NCI-H1417 treated with DMSO at 0.1 percent for 48 hours (cell line): ENCODE measurements around the gene SH3BP2.
"Not testable (repeated sequence)": the region's sequence is repeated elsewhere in the genome, so short reads cannot be mapped to it uniquely, and the experiment has no call there.

Source experiments
- DNase-seq: peaks from one replicate; lab custom pipeline; 2025; lab: John Stamatoyannopoulos, UW

Gene SH3BP2

GRCh38 chr4:2762486-2763370 lies 30.2 kb upstream of the SH3BP2 start:
- not testable (repeated sequence) for DNase-seq

DNA sequence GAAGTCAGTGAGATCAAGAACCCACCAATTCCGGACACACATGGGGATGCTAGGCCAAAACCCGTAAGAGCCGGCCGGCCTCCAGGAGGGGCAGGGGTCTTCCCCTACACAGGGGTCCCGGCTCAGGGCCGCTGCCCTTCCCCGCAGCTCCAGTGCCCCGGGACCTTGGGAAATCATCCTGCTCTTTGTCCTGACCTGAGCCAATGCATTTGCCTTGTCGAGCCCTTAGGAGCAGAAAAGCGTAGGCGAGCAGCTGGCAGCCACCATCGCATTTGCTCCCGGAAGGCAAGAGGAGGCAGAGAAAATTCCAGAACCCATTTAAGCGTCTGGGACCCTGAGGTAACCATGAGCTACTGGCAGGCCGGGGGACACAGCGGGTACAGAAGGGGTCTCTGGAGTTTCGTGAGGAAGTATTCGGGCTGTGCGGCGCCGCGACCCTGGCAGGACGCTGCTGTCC lies 29.3 kb upstream of the SH3BP2 start:
- no peak for DNase-seq

GRCh38 chr4:2765832-2766526 lies 26.9 kb upstream of the SH3BP2 start:
- no peak for DNase-seq

- DNase-seq = no peak
Observed at GRCh38 chr4:2767046-2767704, 25.7 kb upstream of the SH3BP2 start.

DNA sequence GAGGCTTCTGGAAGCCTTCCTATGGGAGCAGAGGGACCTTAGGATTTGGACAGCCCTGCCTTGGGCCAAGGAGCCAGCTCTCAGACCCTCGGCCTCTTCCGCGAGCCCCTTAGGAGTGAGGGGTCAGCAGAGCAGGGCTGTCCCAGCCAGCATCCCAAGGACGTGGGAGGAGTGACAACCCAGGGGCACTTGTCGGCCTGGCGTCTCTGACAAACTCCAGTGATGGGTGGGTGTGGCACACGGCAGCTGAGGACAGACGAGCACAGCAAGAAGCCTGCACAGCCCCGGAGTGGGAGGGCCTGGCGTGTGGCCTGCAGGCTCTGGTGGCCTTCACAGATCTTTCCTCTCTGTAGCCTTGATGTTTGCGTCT lies 25.2 kb upstream of the SH3BP2 start:
- no peak for DNase-seq

- no peak for DNase-seq
Observed at GRCh38 chr4:2768124-2768523, 24.8 kb upstream of the SH3BP2 start.

GRCh38 chr4:2768921-2769336 lies 24.0 kb upstream of the SH3BP2 start:
- no peak for DNase-seq

GRCh38 chr4:2771264-2771663 lies 21.6 kb upstream of the SH3BP2 start:
- no peak for DNase-seq

DNA sequence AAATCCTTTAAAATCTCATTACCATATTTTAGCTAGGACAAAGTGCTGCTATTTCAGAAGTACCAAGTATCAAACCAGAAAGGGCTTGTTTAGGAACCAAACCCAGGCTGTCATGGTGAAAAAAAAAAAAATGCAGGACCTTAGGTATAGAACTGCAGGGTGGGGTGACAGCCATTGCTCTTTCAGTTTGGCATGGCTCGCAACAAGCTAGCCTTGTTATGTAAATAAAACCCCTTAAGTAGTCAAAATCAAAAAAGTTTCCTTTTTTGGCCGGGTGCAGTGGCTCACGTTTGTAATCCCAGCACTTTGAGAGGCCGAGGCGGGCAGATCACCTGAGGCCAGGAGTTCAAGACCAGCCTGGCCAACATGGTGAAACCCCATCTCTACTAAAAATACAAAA lies 12.2 kb upstream of the SH3BP2 start:
- DNase-seq = not testable (repeated sequence)

GRCh38 chr4:2781911-2782310 lies 11.0 kb upstream of the SH3BP2 start:
- no peak for DNase-seq

- no peak for DNase-seq
Observed at GRCh38 chr4:2783790-2784189, 9.1 kb upstream of the SH3BP2 start.

DNA sequence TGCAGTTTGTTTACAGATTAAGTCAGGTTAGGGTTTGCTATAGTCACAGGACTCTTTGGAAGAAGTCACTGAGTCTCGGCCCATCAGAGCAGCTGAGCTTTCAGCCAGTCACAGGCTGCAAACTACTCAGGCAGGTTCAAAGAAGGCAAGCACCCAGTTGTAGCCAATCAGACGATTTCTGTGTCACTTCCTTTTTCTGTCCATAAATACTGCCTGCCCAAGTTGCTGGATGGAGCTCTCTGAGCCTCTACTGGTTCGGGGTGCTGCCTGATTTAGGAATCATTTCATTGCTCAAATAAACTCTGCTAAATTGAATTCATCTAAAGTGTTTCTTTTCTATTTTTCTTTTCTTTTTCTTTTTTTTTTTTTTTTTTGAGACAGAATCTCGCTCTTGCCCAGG lies 7.3 kb upstream of the SH3BP2 start:
- no peak for DNase-seq

DNA sequence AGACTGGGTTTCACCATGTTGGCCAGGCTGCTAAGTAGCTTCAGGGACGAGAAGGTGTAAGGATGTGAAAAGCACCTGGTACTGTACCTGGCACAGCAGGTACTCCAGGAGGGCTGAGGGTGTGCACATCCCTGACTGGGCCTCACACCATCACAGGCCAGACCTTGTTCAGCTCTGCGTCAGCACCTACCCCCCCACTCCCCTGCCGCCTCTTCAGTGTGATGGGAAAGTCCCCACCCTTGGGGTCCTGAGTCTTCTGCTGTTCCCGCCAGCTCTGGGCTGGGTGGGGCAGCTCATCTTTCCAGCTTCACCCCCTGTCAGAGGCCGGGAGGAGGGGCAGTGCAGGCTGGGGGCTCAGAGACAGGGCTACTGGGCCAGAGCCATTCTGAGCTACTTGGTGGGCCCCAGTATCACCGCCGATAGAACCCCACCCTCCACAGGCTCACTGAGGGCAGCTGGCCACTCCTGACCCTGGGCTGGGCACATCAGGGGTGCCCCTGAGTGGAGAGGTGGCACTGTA lies 6.7 kb upstream of the SH3BP2 start:
- DNase-seq = no peak

GRCh38 chr4:2786794-2787229 lies 6.1 kb upstream of the SH3BP2 start:
- no peak for DNase-seq

GRCh38 chr4:2787230-2788100 lies 5.4 kb upstream of the SH3BP2 start:
- DNase-seq = no peak

DNA sequence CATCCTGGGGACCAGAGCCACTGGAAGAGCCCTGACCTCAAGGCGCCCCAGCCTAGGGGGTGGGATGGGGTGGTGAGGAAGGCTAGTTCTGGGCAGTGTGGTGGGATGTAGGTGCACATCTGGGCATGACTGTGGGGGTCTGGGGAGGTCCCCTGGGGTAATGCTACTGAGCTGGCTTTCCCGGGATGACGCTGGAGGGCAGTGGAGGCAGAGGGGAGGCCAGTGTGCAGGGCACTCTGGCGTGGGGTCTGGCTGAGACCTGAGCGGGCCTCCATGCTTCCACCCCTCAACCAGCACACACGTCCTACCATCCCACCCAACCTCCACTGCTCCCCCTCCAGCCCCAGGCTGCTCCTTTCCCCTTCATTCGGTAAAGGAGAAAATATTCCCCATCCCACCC lies 4.8 kb upstream of the SH3BP2 start:
- no peak for DNase-seq

GRCh38 chr4:2788532-2789103 lies 4.3 kb upstream of the SH3BP2 start:
- no peak for DNase-seq

DNA sequence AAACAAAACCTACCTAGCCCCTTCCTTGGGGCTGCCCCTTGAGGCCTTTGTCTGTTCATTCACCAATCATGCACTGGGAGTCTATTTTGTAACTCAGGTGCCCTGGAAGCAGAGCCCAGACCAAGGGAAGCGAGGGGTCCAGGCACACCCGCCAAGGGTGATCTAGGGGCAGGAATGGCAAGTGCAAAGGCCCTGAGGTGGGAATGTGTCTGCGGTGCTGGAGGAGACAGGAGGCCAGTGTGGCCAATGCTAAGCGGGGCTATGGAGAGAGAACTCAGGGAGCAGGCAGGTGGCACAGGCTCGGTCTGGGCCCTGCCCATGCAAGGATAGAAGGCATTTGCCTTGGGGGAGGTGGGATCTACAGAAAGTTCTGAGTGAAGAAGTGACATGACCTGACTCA lies 3.5 kb upstream of the SH3BP2 start:
- no peak for DNase-seq

DNA sequence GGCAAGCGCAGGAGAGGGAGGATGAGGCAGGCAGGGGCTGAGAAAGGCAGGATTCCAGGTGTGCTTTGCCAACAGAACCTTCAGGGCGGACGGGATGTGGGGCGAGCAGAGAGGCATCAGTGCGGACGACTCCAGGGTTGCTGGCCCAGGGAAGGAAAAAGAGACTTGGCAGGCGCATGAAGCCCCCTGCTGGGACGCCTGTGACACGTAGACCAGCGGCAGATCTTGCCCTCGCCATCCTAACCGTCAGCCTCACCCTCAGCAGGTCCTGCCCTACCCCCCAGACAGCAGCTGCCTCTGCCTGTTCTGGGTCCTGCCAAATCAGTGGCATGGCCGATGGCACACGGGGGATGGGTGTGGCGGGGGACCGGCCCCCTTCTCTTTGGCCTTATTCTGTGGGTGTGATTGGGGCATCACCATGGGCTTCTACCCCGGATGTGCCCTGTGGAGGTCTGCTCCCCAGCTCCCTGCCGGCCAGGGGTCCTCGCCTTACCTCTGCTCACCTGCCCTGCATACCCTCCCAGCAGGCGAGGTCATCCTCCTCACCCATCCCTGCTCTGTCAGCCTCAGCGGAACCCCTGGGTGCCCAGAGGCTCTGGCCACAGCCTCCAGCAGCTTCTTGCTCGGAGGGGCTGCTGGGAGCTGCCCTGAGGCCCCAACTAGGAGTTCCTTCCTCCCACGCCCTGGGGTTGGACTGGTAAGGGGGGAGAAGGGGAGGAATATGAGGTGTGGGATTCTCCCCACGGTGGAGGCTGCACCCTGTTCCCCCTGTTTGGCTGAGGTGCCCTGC lies 2.9 kb upstream of the SH3BP2 start:
- DNase-seq = no peak
